ENCODE data around the gene MACF1.

MACF1 gene

DNA sequence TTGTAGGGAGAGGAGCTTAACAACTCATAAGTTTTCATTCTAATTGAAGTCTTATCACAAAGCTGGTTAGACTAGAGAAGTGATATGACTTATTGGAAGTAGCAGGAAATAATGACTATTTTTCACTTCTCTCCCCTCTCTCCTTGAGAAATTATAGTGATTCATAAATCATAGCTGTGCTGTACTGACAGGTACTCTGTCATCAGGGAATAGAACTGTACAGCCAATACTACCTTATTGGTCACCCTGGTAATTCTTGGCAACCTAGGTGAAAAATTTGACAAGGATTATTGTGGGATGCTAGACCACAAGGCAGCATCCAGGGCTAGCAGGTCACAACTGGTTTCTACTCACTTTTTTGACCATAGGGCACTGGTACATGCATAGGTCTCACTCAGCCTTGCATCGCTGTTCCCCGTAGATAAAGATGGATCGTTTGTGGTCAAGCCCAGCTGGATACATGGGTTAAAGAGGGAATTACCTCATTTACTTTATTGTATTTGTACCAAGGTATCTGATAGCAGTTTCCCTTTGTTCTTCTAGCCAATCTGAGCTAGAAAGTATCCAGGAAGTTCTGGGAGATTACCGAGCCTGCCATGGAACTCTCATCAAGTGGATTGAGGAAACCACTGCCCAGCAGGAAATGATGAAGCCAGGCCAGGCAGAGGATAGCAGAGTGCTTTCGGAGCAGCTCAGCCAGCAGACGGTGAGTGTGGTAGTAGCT is 113.6 kb downstream of the MACF1 start:
- DNase-seq = no peak

DNA sequence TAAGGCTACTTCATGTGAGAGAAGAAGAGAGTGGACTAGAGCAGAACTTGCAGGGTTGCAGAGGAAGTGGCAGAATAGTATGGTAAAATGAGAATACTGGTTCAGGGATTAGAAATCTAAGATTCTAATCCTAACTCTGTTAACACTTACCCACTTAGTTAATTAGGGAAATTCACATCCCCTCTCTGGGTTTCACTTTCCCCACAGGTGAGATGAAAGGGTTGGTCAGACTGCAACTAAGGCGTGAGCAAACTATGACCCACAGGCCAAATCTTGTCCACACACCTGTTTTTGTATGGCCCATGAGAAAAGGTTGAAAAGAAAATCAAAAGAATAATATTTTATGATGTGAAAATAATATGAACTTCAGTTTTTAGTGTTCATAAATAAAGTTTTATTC is 117.5 kb downstream of the MACF1 start:
- no peak for DNase-seq

DNA sequence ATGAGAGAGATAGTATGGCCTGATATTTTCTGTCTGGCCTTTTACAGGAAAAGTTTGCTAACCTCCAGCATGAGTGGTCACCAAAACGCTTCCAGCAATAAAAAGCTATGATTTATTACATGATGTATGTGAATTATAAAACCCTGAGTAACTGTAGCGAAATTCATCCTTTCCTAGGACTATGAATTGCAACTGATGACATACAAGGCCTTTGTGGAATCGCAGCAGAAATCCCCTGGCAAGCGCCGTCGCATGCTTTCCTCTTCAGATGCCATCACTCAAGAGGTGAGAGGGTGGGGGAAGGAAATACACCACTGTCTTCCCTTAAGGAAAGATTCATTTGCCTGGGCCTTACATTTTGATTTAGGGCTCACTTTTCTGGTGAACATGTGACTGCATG is 117.9 kb downstream of the MACF1 start:
- DNase-seq = no peak

DNA sequence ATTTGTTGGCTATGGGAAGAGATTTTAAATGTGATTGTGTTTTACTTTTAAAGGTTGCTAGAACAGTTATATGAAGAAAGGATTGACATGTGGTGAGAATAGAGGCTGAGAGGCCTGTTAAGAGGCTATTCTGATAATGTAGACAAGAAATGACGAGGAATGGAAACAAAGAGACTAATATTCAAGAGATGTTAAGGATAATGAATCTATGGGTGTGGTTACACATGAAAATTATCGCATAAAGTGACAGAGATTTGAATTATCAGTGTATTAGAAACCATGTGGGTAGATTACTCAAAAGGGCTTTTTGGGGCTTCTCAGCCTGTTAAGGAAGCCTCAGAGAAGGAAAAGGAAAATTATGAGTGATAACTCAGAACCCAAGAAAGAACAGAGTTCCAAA is 120.4 kb downstream of the MACF1 start:
- DNase-seq = no peak

DNA sequence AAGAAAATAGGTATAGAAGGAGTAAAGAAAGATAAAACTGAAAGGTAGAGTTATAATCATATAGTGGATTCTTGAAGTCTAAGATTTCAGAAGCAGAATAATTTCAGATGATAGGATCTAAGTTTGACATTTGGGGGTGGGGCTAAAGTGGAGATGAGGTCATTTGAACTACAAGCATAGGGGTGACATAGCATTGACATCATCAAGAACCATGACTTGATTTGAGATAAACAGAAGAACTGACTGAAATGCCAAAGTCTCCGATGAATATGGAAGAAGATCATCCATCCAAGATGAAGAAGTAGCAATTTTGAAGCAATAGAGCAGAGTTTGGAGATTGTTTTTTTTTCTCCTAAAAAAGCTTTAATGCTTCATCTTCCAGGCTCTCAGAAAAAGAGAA is 122.3 kb downstream of the MACF1 start:
- DNase-seq = no peak

DNA sequence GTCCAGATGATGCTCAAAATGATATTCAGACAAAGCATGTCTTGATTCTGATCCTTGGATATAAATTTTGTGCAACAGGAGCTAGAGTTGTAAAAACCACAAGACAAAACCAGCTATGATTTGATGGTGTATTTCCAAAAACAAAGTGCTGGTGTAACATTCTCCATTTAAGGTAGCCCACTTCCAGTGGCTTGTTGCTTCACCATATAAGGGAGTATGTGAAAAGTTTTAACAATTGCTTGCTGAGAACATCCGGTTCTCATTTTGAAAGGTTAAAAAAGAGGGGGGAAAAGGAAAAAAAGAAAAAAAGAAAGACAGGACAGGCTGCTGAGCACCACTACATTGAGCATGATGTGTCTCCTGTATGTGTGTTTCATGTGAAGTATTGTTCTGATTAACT is 123.6 kb downstream of the MACF1 start:
- no peak for DNase-seq

DNA sequence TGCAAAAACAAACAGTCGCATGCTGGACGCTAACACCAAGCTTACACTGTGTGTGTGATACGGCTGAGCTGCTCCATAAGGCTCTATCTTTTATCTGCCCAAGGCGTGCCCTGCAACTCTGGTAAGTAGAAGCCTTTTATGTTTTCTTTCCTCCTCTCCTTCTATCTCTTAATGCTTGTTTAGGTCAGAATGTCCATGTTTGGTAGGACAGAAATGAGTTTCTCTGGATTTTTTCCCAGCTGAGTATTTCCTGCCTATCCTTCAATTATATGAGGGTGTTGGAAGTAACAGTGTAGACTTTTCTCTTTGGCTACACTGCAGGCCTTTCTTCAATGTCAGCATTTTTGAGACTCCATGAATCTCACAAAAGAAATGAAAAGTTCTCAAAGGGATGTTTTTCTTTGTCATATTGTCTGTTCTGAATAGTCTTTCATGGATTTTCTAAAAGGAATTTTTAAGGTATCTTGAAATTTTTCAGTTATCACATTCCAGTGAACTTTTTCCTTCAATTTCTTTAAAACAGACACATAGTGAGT is 124.2 kb downstream of the MACF1 start:
- DNase-seq = no peak

DNA sequence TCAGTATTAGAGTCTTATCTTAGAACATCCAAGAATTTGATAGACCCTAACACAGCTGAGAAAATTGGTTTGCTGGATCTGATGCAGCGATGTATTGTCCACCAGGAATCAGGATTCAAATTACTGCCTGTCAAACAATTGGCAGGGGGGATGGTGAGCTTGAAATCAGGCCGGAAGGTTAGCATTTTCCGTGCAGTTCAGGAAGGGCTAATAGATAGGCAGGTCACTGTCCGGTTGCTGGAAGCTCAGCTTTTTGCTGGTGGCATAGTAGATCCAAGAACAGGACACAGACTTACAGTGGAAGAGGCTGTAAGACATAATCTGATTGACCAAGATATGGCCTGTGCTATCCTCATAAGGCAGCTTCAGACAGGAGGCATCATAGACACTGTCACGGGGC is 127.2 kb downstream of the MACF1 start:
- no peak for DNase-seq

DNA sequence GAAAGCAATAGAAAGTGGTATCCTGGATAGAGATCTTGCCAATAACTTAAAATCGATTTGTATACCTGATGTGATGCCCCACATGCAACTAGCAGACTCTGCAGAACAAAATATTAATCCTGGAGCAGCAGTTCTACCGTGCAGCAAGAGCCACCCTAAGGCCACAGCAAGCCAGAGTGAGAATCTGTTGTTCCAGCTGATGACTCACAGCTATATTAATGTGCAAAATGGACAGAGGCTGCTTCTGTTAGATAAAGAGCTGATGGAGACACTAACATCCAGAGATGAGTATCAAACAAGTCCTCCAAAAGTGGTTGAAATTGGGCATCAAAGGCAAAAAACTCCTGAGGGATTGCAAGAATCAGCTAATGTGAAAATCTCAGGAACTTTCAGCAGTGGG is 127.8 kb downstream of the MACF1 start:
- DNase-seq = no peak

DNA sequence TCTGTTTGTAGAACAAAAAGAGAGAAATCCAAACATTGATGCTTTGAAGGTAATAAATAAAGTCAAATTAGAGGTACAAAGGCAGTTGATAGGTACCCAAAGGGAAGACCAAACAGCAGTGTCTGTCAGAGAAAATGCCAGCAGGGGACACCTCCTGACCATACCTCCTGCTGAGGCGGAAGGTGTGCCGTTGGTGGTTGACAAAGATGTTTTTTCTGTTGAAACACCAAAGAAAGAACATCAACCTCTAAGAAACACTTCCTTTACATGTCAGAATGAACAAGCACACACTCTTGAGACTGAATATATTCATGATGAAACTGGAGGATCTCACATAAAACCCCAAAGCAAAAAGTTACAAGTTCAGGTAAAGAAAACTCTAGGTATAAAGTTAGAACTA is 128.3 kb downstream of the MACF1 start:
- DNase-seq = no peak

DNA sequence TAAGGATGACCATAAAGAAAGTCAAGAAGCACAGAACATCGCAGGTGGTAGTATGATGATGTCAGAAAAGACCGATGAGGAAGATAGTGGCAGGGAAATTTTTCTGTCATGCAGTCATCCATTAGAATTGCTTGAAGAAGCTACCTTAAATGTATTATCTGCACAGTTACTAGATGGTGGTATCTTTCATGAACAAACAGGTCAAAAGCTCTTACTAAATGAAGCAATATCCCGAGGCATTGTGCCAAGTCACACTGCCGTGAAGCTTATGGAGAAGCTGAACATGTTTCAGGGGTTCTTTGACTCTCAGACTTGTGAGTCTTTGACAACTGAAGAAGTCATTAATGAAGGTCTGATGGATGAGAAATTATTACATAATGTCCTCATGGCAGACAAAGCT is 128.8 kb downstream of the MACF1 start:
- no peak for DNase-seq

DNA sequence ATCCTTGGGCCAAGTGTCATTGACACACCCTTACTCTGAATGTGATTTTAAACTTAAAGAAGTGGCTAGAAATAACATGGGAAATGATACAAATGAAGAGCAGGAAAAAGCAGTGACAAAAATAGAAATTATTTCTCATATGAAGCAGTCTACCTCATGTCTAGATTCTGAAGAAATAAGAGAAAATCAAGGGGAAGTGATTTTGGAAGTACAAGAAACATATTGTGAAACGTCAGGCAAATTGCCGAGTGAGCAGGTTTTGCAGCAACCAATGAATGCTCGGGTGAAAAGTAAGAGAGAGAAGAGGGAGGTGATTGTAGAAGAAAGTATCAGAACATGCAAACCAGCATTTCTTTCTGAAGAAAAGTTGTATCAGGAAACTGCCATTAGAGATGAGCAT is 130.7 kb downstream of the MACF1 start:
- no peak for DNase-seq

DNA sequence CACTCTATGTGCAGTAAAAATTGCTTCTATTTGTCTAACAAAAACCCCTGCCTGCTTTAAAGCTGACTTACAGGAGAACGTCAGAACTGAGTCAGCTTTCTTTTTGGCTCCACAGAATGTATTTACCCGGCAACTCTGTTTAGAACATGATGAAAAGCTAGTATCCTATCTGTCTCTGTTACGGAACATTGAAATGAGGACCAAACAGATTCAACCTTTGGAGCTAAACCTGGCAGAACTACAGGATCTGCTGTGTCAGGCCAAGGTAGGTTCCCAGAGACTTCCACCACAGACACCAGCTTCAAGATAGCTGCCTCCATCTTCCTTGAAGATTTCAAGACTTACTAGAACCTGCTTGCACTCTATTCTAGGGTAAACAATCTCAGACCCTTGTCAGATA is 132.6 kb downstream of the MACF1 start:
- DNase-seq = no peak

DNA sequence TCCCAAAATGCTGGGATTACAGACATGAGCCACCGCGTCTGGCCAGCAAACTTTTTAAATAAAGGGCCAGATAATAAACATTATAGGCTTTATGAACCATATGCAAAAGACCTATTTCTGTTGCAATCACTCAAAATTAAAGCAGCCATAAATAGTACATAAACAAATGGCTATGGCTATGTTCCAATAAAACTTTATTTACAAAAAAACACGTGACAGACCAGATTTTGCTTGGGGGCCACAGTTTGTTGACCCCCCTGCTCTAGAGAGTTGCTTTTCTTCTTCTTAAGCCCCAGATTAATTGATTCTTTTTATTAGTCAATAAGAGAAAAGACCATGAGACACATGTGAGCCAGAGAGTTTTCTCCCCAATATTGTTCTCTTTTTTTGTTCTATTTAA is 138.3 kb downstream of the MACF1 start:
- no peak for DNase-seq

DNA sequence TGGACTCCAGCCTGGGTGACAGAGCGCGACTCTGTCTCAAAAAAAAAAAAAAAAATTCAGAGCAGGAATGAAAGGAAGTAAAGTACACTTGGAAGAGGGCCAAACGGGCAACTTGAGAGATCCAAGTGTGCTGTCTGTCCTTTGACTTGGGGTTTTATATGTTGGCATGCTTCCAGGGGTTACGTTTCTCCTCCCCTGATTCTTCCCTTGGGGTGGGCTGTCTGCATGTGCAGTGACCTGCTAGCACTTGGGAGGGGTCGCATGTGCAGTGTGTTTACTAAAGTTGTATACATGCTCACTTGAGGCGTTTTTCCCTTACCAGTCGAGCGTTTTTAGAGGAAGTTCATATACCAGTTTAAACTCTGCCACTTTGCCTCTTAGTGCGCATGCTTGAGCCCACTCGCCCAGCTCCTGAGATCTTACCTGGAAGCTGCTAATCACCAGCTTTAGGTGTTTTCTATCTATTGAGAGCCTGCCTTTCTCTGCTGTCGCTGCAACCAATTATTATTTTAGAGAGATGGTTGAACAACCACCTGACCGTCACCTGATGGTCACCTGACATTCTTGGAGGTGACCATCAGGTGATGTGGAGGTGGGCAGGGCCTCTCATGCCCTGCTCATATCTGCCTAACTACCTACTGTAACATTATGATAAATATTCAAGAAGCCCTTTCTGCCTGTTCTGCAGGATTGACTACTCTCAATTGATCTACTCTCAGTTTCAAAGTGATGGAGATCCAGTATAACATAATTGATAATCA is 140.1 kb downstream of the MACF1 start:
- DNase-seq = no peak

DNA sequence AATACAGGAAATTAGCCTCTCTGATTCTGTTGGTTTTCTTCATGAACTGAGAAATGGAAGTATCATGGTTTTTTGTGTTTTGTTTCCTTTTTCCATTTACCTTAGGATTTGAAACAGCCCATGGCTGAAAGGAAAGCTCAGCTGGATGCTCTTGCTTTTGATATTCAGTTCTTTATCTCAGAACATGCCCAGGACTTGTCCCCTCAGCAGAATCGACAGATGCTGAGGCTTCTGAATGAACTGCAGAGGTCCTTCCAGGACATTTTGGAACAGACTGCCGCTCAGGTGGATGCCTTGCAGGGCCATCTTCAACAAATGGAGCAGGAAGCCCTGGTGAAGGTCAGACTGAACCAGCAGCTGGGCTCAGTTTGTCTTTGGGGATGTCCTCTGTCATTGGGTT is 142.4 kb downstream of the MACF1 start:
- DNase-seq = peak; percentile 26

DNA sequence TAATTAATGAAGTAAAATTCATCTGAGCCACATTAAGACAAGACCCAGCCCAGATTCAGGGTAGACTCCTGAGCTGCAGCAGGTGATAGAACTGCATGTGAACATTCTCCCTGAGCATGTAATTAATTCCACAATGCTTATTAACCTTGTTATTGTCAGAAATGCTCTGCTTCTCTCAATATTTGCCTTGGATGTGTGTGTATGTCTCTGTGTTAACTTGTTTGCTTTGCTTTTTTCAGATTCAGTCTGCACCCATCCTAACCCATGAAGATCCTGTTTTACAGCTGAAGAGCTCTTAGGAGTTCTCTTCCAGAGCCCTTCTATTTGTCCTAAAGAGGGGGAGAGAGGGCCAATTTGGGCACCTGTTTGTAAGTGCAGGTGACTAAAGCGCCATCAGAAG is 143.8 kb downstream of the MACF1 start:
- DNase-seq = no peak

DNA sequence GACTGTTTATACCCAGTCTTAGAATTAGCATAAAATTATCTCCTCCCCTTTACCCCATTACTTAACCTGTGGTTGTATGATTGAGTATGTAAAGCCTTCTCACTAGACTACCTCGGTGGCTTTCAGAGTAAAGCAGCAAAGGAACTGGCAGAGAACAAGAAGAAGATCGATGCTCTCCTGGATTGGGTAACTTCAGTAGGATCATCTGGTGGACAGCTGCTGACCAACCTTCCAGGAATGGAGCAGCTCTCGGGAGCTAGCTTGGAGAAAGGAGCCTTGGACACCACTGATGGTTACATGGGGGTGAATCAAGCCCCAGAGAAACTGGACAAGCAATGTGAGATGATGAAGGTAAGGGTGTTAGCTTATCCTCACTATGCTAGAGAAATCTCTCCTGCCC is 148.4 kb downstream of the MACF1 start:
- no peak for DNase-seq

DNA sequence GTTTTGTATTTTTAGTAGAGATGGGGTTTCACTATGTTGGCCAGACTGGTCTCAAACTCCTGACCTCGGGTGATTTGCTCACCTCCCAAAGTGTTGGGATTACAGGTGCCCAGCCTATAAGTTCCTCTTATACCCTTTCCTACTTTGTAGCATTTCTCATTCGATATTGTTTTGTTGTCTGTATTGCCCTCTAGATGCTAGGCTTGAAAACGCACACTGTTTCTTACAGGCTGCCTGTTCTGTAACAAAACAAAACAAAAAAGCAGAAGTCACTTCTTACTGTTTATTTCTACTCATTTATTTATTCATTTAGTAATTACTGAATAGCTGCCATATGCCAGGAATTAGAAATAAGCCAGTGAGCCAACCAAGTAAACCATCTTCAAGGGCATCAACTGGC is 150.1 kb downstream of the MACF1 start:
- DNase-seq = no peak

DNA sequence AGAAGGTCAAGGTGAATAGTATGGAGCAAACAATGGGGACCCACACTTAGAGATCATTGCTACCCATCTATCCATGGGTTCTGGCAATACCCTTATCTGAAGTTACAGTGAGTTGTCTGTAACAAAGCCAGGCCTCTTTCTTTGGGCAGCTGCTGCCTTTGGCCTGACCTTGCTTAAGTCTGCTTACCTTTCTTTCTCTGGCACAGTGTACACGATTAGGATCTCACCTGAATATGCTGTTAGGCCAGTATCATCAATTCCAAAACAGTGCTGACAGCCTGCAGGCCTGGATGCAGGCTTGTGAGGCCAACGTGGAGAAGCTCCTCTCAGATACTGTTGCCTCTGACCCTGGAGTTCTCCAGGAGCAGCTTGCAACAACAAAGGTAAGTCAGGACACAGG is 154.0 kb downstream of the MACF1 start:
- no peak for DNase-seq

DNA sequence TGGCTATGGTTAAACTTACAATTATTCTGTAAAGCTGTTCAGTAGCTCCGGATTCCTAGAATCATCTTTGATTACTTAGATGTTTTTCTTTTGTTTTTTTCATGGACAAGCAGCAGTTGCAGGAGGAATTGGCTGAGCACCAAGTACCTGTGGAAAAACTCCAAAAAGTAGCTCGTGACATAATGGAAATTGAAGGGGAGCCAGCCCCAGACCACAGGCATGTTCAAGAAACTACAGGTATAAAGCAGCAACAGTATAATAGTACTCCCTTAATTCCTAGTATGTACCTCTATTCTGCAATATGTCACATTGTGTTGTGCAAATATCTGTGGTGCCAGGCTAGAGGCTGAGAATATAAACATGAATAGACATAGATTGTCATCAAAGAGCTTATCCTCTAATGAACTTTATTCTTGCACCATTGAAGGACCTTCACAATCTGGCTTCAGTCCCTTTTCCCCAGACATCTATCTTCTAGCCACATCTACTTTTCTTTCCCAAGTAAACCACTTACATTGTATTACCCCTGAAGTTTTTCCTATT is 154.6 kb downstream of the MACF1 start:
- DNase-seq = no peak

DNA sequence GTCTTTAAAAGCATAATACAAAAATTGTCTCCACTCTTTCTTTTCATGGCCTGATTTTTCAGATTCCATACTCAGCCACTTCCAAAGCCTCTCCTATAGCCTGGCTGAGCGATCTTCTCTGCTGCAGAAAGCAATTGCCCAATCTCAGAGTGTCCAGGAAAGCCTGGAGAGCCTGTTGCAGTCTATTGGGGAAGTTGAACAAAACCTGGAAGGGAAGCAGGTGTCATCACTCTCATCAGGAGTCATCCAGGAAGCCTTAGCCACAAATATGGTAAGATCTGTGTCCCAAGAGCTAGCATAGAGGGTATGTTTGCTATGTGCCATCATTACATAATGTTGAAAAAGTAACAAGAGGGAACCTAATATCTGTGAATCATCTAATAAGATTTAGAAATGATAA is 156.2 kb downstream of the MACF1 start:
- no peak for DNase-seq

DNA sequence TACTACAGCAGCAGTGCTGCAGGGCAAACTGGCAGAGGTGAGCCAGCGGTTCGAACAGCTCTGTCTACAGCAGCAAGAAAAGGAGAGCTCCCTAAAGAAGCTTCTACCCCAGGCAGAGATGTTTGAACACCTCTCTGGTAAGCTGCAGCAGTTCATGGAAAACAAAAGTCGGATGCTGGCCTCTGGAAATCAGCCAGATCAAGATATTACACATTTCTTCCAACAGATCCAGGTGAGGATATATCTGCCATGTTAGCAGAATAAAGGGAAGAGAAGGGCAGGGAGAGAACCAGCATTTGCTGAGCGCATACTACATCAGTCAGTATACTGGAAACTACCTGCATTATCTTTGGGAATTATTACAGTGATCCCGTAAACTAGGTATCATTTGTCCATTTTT is 157.0 kb downstream of the MACF1 start:
- no peak for DNase-seq

DNA sequence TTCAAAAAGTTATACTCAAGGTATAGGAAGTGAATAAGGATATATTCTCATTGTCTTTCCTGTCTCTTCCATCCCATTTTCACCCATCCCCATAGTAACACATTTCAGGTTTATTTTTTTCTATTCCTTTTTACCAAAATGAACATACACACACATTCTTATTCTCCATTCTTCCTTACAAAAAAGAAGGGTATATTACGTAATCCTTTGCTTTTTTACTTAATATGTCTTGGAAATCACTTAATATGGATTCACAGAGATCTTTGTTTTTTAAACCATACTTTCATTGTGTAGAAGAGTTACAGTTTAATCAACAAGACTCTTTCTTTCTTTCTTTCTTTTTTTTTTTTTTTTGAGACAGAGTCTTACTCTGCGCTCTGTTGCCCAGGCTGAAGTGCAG is 158.8 kb downstream of the MACF1 start:
- DNase-seq = no peak

All from islet precursor cell (in vitro differentiated cells).